Forelimb muscle (tissue), 1 donor: ENCODE measurements around the gene CDK8. TPM values are rescaled to one million over a fixed set of nuclear protein-coding genes. Genes with fewer than 3 reads are reported as not detected.
"Not testable (repeated sequence)": the region's sequence is repeated elsewhere in the genome, so short reads cannot be mapped to it uniquely, and the experiment has no call there.

ENCODE experiments used
- DNase-seq: peaks from one replicate; pipeline ENCODE4 v3.0.0-alpha.2; 2013; ENCODE audit warnings: low read depth
- polyA plus RNA-seq: library from polyadenylated mRNA; unstranded; fragments of 120-200 nt; gene quantifications from one replicate; pipeline ENCODE4 v1.2.1, GENCODE V29; 2013; ENCODE audit not compliant: insufficient read length

CDK8 gene
- polyA plus RNA-seq, 1 donor = 27.1 TPM

DNA sequence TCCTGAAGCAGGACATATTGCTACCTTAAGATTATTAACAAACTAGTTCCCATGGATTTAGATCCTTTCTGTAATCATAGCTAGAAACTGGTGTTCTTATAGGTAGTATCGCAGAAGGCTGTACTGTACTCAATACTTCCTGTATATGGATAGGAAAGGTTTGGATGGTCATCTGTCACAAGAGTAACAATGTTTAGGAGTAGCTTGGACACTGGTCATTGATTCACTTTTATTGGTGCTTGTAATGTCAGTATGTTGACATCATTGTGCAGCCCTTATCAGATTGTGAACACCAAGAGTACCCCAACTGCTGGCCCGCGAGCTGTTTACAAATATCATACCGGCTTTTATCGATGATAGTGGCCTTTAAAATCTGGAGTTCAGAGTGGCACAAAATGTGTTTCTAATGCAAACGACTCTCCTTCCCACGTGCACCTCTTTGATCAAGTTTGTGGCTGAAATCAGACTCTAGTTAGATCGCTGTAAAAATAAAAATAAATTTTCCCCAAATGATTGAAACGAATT, 605 bp upstream of the CDK8 start:
- no peak for DNase-seq

DNA sequence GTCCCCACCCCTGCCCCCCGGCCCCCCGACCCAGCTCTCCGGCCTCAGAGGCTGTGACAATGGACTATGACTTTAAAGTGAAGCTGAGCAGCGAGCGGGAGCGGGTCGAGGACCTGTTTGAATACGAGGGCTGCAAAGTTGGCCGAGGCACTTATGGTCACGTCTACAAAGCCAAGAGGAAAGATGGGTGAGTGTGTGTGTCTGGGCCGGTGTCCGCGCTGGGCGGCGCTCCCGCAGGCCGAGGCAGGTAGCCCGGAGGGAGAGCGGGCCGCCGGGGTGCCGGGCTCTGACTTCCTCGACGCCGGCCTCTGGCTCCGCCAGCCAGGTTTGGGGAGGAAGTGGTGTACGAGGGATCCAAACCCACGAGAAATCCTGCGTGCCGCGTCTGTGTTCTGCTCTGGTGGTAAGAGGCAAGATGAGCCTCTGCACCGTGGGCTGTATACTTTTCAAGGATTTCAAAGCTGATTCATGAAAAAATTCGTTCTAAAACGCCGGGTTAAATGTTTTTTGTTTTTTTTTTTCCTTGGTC, 718 bp downstream of the CDK8 start:
- DNase-seq = no peak

DNA sequence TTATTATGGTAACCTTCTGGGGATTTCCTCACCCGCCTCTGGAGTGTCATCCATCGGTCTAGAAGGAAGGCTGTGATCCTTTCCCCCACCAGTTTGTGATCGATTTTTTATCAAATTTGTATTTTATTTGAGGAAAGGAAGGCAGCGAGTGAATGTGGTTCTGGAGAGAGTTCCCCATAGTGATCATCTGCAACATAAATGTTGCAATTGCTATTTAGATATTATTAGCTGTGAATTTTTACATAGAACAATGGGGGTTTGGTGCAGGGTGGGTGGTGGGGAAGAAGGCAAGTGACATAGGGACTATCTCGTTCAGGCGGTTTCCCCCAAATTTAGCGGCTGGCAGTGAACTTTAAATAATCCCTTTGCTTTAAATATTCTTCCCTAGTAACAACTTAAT, 1.2 kb downstream of the CDK8 start:
- DNase-seq = no peak

DNA sequence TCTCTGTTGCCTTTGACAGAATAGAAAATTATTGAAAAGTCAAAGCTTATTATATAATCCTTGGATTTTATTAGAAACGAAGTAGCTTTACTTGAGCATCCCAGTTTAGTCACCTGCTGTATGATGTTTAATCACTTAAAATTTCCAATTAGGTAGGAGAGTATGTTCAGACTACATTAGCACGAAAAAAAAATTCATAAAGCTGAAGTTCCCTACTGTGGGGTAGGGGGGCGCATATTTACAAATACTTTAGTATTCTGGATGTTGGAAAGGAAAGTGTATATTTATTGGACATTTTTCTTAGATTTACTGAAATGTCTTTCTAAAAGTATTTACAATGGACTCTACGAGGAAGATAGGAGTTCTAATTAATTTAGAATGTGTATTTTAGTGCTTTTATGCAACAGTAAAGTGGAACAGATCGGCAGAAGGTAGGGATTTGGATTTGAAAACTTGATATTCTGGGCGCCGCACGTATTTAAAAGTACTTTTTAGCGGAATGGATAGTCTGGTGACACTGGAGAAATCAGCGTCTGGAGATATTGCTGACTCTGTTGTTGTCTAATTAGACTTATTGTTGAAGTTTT, 1.9 kb downstream of the CDK8 start:
- DNase-seq = no peak

DNA sequence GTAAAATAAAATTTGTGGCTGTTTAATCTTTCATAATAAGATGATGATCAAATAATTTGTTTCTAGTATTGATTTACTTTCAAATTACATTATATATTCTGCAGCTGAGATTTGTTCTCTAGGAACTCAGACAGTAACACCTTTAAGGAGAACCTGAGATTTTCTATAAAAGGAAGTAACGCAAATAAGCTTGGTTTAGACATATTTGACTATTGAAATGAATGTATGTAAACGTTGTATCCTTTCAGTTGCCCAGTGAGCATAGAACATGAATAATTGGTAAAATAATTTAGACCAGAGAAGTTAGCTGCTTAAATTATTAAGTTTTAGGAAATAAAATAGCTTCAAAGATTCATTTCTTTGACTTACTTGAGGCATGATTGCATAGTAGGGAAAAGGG, 3.1 kb downstream of the CDK8 start:
- no peak for DNase-seq

DNA sequence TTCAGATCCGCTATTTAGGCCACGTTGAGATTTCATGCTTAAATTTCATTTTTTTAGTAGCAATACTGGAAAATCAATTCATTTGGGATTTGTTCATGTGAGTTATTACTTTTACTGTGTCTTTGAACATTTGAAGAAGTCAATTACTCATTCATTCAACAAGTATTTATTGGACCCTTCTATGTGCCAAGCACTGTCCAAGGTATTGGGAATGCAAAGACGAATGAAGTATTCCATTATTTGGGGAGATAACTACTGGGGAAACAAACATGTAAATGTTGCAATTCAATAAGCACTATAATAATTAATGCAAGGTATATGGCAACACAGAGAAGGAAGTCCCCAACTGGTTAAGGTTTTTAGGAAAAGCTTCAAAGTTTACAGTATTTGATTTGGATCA, 5.7 kb downstream of the CDK8 start:
- no peak for DNase-seq

DNA sequence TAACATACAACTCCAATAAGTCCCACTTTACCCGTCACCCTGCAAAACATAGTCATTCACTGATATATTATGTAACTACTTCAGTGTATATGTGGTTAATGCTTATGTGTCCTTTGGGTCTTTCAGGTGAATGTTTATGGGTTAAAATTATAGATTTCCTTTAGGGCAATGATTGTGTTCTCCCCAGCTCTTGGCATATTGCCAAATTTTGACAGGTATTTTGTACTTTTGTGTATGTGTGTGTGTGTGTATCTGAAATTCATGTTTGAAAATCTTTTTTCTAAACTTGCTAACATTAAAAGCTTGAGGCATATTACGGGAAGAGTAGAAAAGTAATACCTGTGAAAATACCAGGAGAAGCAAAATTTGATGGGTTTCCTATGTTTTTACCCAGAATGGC, 8.2 kb downstream of the CDK8 start:
- DNase-seq = no peak

DNA sequence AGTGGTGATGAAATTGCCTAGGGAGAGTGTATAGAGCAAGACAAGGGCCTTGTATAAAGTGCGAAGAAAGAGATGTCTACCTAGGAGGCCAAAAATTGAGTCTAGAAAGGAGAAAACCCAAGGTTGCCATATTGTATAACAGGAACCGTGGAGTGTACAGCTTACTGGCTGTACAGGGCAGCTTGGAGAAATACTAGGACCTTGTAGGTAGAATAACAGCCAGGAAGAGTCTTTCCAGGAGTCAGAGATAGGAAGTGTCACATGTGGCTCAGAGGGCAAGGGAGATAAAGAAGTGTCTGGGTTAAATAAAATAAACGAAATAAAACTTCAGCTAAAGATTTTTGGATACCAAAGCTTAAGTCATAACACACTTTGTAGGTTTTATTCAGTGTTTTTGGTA, 12.4 kb downstream of the CDK8 start:
- no peak for DNase-seq

DNA sequence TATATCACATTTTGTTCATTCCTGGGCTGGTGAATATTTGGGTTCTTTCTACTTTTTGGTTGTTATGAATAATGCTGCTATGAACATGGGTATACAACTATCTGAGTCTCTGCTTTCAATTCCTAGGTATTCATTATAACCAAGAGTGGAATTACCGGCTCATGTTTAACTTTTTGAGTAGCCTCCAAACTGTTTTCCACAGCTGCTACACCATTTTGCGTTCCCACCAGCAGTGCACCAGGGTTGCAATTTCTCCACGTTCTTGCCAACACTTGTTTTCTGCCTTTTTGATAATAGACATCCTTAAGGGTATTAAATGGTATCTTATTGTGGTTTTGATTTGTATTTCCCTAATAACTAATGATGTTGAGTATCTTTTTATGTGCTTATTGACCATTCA, 16.8 kb downstream of the CDK8 start:
- no peak for DNase-seq

DNA sequence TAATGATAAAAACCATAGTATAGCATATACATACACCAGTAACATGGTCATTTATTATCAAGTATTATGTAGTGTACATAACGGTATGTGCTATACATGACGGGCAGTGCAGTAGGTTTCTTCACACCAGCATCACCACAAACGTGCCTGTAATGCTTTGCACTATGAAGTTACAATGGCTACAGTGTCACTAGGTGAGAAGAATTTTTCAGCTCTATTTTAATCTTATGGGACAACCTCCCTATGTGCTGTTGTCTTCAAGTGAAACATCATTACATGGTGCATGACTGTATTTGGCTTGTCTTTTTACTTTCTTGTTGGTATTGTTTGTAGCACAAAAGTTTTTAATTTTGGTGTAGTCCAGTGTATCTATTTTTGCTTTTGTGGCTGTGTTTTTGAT, 18.7 kb downstream of the CDK8 start:
- no peak for DNase-seq

DNA sequence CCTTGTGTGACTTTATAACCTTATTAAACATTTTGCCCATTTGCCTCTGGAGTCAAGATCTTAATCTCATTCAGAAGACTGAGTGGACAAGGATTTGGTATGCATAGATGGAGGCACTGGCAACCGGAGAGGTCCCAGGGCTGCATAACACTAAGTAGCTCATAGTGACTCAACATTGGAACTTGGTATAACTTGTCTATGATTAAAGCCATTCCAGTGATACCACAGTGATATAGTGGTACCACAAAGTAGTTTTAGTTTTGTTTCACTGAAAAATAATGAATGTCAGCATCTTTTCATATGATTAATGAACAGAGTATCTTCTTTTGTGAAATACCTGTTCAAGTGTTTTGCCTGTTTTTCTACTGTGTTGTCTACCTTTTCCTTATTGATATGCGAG, 26.4 kb downstream of the CDK8 start:
- no peak for DNase-seq

DNA sequence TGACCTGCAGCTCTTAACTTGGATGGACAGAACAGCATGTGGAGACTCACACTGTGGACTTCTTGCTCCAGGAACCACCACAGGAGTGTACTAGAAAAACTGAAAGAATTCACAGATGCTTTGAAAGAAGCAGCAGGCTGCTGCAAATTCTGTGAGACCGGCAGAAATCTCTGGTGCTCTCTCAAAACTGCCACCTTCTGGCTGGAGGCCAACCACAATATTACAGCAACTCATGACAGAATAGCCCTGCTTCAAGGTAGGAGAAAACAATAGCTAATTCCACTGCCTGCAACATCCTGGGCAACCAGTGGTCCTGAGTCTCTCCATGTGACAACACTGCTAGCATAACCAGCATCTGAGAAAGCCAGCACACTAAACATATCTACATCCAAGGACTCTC, 26.9 kb downstream of the CDK8 start:
- DNase-seq = no peak

DNA sequence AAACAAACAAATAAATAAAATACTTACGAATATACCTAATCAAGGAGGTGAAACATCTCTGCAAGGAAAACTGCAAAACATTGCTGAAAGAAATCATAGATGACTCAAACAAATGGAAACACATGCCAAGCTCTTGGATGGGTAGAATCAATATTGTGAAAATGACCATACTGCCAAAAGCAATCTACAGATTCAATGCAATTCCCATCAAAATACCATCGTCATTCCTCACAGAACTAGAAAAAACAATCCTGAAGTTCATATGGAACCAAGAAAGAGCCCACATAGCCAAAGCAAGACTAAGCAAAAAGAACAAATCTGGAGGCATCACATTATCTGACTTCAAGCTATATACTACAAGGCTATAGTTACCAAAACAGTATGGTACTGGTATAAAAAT, 32.0 kb downstream of the CDK8 start:
- DNase-seq = not testable (repeated sequence)

DNA sequence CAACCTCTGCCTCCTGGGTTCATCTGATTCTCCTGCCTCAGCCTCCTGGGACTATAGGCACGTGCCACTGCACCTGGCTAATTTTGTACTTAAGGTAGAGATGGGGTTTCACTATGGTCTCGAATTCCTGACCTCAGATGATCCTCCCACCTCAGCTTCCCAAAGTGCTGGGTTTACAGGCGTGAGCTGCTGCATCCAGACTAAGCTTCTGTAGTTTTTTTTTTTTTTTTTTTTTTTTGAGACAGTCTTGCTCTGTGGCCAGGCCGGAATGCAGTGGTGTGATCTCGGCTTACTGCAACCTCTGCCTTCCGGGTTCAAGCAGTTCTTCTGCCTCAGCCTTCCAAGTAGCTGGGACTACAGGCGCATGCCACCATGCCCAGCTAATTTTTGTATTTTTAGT, 34.9 kb downstream of the CDK8 start:
- DNase-seq = not testable (repeated sequence)

DNA sequence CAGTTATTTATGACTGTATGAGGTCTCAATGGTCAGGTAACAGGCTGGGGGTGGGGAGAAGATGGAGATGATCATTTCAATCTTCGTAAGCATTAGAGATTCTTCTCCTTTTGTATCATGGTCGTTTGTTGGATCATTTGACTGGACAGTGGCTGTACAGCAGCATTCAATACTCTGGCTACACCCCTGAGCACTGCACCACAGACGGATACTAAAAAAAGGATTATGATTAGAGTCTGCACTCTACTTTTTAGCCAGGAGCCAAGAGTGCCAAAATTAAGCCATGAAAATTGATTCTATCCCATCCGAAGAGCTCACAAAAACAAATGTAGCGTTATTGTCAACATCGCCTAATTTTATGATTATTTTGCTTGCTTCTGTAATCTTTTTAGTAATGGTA, 41.9 kb downstream of the CDK8 start:
- no peak for DNase-seq

DNA sequence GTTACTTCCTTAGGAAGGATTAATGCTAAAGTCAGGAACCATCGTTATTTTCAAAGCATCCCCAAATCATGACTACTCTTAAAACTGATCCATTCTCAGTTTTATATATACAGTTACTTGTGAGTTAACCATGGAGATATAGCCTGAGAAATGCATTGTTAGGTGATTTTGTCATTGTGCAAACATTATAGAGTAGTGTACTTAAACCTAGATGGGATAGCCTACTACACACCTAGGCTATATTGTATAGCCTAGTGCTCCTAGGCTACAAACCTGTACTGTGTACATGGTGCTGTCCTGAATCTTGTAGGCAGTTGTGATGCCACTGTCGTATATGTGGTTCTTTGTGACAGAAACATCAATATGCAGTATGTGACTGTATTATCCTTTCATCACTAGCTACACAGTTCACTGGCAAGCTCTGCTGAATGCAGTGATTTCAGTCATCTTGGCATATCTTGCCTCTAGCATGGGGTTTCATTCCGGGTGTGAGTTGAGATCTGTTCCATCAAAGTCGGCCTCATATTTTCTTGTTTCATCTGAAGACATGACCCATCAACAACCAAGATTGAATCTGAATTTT, 45.3 kb downstream of the CDK8 start:
- DNase-seq = no peak

DNA sequence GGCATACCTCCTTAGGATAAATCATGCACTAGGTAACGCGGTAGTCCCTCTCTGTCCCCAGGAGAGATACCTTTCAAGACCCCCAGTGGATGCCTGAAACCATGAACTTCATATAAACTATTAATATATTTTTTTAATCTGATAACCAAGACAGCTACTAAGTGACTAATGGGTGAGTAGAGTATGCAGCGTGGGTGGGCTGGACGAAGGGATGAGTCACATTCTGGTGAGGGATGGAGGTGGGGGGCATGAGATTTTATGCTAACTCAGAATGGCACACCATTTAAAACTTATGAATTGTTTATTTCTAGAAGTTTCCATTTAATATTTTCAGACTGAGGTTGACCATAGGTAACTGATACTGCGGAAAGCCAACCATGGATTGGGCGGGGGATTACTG, 46.2 kb downstream of the CDK8 start:
- no peak for DNase-seq

DNA sequence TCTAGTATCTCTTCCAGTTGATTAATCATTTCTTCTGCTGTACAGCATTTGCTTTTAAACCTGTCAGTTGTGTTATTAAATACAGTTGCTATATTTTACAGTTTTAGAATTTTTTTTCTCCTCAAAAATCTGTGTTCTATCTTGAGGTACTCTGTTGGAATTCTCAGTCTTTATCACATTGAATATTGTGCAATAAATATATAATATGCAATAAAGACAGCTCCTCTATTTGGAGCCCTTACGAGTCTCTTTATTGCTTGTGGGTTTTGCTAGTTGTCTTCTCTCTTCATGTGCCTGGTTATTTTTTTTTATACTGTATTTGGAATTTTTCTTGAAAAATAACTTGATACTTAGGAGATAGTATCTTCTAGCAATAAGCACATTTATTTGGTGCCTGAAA, 51.7 kb downstream of the CDK8 start:
- DNase-seq = no peak

DNA sequence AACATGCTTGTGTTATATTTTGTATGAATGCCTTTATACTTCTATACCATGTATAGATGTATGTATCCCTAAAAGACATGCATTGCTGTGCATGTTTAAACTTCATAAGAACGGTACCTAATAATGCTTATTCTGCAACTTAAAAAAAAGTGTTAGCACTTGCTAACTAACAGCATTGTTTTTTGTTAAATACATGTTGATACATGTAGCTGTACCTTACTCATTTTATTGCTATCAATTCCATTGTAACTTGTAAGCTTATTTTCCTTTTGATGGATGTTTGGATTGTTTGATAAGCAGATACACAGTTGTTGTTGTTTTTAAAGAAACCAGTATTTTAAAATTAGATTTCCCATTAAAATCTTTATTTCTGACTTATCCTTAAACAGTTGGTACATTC, 53.8 kb downstream of the CDK8 start:
- no peak for DNase-seq

DNA sequence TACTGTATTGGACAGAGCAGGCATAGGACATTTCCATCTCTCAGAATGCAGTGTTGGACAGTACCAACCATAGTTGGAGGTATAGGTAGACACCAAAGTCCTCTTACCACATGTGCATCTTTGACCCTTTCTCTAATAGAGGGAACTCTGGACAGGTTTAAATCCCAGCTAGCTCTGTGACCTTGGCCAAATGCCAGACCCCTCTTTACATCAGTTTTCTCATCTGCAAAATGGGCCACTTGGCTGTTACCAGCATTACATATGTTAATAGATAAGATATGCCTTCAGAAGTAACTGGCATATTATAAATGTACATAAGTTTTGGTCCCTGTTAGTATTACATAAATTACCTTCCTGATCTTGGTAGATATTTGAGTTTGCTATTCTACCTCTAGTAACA, 54.3 kb downstream of the CDK8 start:
- no peak for DNase-seq

DNA sequence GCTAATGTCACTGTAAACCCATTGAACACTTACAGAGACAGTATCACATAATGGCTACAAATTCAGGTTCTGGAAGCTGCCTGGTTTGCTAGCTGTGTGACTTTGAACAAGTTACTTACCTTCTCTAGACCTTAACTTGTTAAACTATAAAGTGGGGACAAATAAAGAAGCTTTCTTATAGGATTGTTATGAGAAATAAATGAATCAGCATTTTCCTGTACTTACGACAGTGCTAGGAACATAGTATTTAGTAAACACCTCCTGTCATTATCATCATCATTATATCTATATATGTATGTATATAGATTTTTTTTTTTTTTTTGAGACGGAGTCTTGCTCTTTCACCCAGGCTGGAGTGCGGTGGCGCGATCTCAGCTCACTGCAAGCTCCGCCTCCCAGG, 54.9 kb downstream of the CDK8 start:
- no peak for DNase-seq

DNA sequence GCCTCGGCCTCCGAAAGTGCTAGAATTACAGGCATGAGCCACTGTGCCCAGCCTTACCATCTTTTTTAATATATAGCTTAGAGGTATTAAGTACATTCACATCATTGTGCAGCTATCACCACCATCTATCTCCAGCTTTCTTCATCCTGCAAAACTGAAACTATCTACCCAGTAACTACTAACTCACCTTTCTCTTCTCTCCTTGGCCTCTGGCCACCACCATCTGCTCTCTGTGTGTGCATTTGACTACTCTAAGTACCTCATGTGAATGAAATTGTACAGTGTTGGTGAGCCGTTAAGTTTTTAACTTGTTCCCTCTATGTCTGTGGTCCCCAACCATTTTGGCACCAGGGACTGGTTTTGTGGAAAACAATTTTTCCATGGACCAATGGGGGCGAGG, 56.1 kb downstream of the CDK8 start:
- no peak for DNase-seq

DNA sequence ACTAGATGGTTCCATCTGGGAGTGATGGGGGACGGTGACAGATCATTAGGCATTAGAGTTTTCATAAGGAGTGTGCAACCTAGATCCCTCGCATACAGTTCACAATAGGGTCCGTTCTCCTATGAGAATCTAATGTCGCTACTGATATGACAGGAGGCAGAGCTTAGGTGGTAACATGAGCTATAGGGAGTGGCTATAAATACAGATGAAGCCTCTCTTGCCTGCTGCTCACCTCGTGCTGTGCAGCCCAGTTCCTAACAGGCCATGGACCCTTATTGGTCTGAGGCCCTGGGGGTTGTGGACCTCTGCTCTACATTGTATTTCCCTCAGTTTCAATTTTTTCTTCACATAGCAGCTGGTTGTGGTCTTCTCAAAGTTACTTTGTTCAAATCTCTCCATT, 56.5 kb downstream of the CDK8 start:
- DNase-seq = no peak

DNA sequence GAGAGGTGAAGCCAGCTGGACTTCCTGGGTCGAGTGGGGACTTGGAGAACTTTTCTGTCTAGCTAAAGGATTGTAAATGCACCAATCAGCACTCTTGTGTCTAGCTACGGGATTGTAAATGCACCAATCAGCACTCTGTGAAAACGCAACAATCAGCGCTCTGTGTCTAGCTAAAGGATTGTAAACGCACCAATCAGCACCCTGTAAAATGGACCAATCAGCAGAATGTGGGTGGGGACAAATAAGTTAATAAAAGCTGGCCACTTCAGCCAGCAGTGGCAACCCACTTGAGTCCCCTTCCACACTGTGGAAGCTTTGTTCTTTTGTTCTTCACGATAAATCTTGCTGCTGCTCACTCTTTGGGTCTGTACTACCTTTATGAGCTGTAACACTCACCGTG, 58.1 kb downstream of the CDK8 start:
- not testable (repeated sequence) for DNase-seq
